Measurements from ENCODE around the gene ARHGEF33.

GRCh38 chr2:38959938-38960608 lies 70.4 kb downstream of the ARHGEF33 start:
- TF ChIP-seq CTCF (IDR thresholded peaks at IDR 0.05) = peak; percentile 23
- no peak for TF ChIP-seq POLR2AphosphoS5 (IDR thresholded peaks at IDR 0.05; ENCODE audit: low read depth, low read length)
